ENCODE data around the gene TBL1X.

Gene TBL1X

DNA sequence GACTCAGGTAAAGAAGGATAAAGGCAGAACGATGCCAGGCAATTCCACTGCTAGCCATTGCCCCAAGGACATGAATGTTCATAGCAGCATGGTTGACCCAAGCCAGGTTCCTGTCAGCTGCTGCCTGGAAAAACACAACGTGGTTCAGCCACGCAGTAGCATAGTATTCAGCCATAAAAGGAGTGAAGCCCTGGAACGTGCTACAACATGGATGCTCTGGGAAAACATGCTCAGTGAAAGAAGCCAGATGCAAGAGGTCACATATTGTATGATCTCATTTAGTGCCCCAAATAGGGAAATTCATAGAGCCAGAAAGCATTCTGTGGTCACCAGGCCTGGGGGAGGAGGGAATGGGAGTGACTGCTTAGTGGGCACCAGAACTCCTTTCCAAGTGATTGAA is 170.9 kb downstream of the TBL1X start:
- in situ Hi-C loops (cut with HindIII; ENCODE audit: low pct_ligation_motif_present, low pct_unique_long_range_greater_than_20kb, low sequenced_read_pairs), result no loop called here
- no peak for DNase-seq

DNA sequence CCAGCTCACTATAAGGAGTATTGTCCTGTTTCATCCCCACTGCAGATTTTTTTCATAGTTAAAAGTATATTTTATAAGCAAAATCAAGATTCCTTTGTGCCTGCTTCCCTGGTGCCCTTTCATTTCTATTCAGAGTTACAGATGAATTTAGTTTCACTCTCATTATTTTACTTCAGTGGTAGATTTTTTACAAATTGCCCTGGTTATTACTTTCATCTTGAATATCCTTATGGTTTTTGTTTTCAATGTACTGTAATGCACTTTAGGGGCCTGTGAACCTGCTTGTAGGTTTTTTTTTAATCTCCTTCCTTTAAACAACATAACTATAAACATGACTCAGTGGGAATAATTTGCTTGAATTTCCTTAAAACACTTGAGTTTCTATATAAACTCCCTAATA is 174.0 kb downstream of the TBL1X start:
- DNase-seq, result no peak
- in situ Hi-C loops (cut with HindIII; ENCODE audit: low pct_ligation_motif_present, low pct_unique_long_range_greater_than_20kb, low sequenced_read_pairs), result no loop called here

- DNase-seq, result no peak
- in situ Hi-C loops (cut with HindIII; ENCODE audit: low pct_ligation_motif_present, low pct_unique_long_range_greater_than_20kb, low sequenced_read_pairs), result no loop called here
Observed at GRCh38 chrX:9642270-9642995, 177.6 kb downstream of the TBL1X start.

GRCh38 chrX:9643807-9644206 is 178.9 kb downstream of the TBL1X start:
- in situ Hi-C loops (cut with HindIII; ENCODE audit: low pct_ligation_motif_present, low pct_unique_long_range_greater_than_20kb, low sequenced_read_pairs), result no loop called here
- no peak for DNase-seq

- no peak for DNase-seq
- in situ Hi-C loops (cut with HindIII; ENCODE audit: low pct_ligation_motif_present, low pct_unique_long_range_greater_than_20kb, low sequenced_read_pairs), result no loop called here
Observed at GRCh38 chrX:9644335-9644734, 179.5 kb downstream of the TBL1X start.

- in situ Hi-C loops (cut with HindIII; ENCODE audit: low pct_ligation_motif_present, low pct_unique_long_range_greater_than_20kb, low sequenced_read_pairs), result no loop called here
- no peak for DNase-seq
Observed at GRCh38 chrX:9646471-9647224, 181.8 kb downstream of the TBL1X start.

GRCh38 chrX:9647431-9647830 is 182.6 kb downstream of the TBL1X start:
- in situ Hi-C loops (cut with HindIII; ENCODE audit: low pct_ligation_motif_present, low pct_unique_long_range_greater_than_20kb, low sequenced_read_pairs), result no loop called here
- no peak for DNase-seq

DNA sequence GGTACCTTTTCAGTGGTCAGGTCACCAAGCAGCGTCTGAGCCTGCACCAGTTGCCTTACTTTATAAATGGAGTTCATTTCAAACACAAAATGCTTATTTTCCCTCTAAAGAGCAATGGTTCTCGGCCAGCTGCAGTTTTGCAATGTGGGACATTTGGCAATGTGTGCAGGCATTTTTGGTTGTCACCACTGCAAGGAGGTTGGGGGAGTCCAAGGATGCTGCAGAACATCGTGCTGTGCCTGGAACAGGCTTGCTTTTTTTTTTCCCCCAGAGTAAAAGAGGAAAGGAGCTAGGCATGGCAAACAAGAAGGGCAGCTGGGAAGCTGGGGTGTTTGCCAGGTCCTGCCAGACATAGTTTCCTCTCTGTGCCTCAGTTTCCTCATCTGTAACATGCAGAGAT is 185.2 kb downstream of the TBL1X start:
- DNase-seq, result no peak
- in situ Hi-C loops (cut with HindIII; ENCODE audit: low pct_ligation_motif_present, low pct_unique_long_range_greater_than_20kb, low sequenced_read_pairs), result no loop called here

- DNase-seq, result no peak
- in situ Hi-C loops (cut with HindIII; ENCODE audit: low pct_ligation_motif_present, low pct_unique_long_range_greater_than_20kb, low sequenced_read_pairs), result no loop called here
Observed at GRCh38 chrX:9651737-9652136, 186.9 kb downstream of the TBL1X start.

GRCh38 chrX:9654929-9655328 is 190.1 kb downstream of the TBL1X start:
- in situ Hi-C loops (cut with HindIII; ENCODE audit: low pct_ligation_motif_present, low pct_unique_long_range_greater_than_20kb, low sequenced_read_pairs), result no loop called here
- DNase-seq, result no peak

DNA sequence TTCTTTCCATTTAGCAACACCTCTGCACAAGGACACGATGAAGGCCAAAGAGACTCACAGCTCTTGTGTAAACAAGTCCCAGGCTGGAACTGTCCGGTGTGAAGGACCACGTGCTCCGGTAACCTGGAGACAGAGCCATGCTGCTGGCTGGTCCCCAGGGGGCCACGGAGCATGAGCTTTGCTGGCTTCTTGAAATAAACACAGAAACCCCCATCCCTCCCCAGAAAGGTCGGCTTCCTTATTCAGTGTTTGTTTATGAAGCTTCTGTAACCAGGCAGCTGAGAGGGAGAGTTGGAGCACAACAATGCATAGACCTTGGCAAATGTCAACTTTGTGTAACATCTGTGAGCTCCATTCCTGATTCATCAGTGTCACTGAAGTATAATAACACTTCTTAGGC is 191.4 kb downstream of the TBL1X start:
- DNase-seq, result no peak
- in situ Hi-C loops (cut with HindIII; ENCODE audit: low pct_ligation_motif_present, low pct_unique_long_range_greater_than_20kb, low sequenced_read_pairs), result no loop called here

- no peak for DNase-seq
- in situ Hi-C loops (cut with HindIII; ENCODE audit: low pct_ligation_motif_present, low pct_unique_long_range_greater_than_20kb, low sequenced_read_pairs), result no loop called here
Observed at GRCh38 chrX:9656871-9657270, 192.0 kb downstream of the TBL1X start.

- in situ Hi-C loops (cut with HindIII; ENCODE audit: low pct_ligation_motif_present, low pct_unique_long_range_greater_than_20kb, low sequenced_read_pairs), result no loop called here
- DNase-seq, result no peak
Observed at GRCh38 chrX:9657590-9658256, 192.9 kb downstream of the TBL1X start.

GRCh38 chrX:9658409-9658808 is 193.6 kb downstream of the TBL1X start:
- DNase-seq, result no peak
- in situ Hi-C loops (cut with HindIII; ENCODE audit: low pct_ligation_motif_present, low pct_unique_long_range_greater_than_20kb, low sequenced_read_pairs), result no loop called here

GRCh38 chrX:9659571-9660195 is 194.8 kb downstream of the TBL1X start:
- no peak for DNase-seq
- in situ Hi-C loops (cut with HindIII; ENCODE audit: low pct_ligation_motif_present, low pct_unique_long_range_greater_than_20kb, low sequenced_read_pairs), result no loop called here

DNA sequence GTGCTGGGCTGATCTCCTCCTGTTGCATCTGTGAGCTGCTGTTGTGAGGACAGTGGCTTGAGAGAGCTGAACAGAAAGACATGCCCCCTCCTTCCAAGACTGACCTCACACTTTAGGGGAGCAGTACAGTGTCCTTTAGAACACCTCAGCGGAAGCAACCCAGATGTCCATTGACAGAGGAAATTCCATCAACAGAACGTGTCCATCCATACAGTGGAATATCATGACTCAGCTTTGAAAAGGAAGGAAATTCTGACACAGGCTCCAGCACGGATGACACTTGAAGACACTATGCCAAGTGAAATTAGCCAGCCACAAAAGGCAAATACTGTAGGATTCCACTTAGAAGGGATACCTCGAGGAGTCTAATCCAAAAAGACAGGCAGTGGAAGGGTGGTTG is 197.3 kb downstream of the TBL1X start:
- in situ Hi-C loops (cut with HindIII; ENCODE audit: low pct_ligation_motif_present, low pct_unique_long_range_greater_than_20kb, low sequenced_read_pairs), result no loop called here
- no peak for DNase-seq

GRCh38 chrX:9663216-9663615 is 198.4 kb downstream of the TBL1X start:
- in situ Hi-C loops (cut with HindIII; ENCODE audit: low pct_ligation_motif_present, low pct_unique_long_range_greater_than_20kb, low sequenced_read_pairs), result no loop called here
- no peak for DNase-seq

DNA sequence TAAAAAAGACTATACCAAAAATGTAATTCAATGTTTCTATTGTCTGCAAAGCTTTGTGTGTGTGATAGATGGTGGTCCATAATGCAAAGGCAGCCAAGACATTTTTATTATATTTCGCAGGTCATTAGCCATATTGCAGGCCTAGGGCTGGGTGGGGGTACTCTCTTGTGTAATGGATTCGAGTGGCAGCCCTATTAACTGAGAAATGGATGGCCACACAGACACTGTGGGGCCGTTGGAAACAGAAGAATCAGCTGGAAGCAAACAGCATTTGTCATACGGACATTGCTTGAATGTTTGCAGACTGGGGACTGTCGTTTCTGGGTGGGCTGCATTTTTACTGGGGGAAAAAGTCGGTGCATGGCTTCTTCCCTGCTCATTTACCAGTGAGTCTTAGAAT is 199.4 kb downstream of the TBL1X start:
- in situ Hi-C loops (cut with HindIII; ENCODE audit: low pct_ligation_motif_present, low pct_unique_long_range_greater_than_20kb, low sequenced_read_pairs), result no loop called here
- DNase-seq, result no peak

- no peak for DNase-seq
- in situ Hi-C loops (cut with HindIII; ENCODE audit: low pct_ligation_motif_present, low pct_unique_long_range_greater_than_20kb, low sequenced_read_pairs), result no loop called here
Observed at GRCh38 chrX:9665113-9665512, 200.3 kb downstream of the TBL1X start.
